Measurements from ENCODE around the gene MICALL2.

MICALL2 gene

DNA sequence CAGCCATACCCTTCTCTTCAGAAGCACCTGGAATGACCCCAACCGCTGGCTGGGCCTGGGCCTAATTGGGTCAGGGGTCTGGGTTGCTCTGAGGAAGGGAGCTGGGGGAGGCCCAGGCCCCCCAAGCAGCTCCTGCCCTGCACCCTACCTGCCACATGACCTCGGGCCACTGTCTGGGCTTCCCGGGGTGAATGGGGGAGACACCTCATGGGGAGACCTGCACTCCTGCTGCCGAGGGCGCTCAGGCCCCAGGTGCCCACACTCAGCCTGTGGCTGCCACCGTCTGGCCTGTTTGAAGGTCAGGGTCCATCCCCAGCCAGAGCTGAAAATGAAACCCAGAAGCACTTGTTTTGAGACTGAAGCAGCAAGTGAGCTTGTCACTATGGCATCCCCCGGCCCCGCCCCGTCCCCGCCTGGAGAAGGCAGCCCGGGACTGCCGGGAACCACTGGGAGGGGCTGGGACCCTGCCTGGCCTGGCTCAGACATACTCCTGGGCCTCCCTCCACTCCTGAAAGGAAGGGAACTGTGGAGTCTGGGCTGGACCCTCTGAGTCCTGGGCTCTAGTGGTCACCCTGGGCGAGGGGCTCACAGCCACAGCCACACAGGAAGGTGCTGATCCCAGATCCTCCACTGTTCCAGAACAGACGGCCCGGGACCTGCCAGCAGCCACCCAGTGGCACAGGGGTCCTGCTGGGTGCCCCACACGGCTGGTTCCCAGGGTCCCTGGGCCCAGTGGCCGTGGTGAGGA, 7.4 kb upstream of the MICALL2 start:
- no peak for DNase-seq

DNA sequence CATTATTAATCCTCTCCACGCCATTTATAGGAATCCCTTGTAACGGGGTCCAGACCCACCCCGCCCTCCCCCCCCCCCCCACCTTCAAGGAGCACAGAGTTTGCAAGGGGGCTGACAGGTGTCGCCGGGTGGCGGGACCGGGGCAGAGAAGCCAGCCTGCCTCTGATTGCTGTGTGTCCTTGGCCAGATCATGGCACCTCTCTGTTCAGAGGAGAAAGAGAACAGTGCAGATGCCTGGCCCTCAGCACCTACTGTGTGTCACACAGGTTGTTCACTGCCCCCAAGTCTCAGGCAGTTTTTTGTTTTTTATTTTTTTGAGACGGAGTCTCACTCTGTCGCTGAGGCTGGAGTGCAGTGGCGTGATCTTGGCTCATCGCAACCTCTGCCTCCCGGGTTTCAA, 5.4 kb upstream of the MICALL2 start:
- no peak for DNase-seq

DNA sequence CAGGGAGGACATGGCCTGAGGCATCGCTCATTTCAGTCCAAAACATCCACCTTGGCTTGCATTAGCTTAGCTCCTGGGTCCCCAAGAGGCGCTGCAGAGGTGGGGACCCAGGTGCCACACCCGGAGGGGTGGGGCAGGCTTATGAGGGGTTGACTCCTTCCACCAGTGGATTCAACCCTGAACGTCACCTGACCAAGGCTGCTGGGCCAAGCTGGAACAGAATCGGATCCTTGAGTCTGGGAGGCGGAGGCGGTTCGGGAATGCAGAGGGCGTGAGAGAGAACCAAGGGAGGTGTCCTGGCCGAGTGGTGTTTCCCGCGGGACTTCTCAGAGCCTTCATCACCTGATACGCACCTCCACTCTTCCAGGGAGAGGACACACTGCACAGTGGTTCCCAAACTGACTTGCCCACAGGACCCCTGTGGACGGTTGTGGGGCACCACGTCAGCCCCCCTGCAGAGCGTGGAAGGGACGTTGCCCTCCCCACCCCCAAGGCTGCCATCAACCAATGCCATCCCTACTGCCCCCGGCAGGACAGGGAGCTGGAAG, 4.5 kb upstream of the MICALL2 start:
- DNase-seq, result no peak

DNA sequence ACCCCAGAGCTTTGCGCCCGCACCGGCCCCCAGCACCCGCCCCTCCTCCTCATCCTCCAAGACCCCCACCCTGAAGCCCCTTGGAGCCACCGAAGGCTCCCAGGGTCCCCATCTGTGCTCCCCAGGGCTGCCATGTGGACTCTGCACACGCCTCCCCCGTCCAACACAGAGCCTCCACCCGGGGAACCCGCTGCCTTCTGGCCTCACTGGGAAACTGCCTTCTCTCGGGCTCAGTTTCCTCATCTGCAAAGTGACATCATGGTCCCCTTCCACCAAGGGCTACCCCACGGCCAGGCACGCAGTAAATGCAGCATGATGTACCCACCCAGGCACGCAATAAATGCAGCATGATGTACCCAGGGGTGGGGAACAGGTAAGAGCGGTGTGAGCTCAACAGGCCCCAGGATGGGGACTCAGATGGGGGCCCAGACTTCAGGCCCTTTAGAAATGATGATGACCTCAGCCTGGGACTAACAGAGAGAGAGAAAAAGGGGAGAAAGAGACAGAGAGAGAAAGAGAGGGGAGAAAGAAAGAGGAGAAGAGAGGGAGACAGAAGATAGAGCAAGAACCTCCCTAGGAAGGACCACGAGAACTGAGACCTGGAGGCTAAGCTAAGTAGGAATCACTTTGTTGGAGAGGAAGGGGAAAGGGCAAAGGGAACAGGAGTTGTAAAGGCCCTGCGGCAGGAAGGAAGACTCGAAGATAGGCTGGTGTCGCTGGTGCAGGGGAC, 2.5 kb upstream of the MICALL2 start:
- no peak for DNase-seq

DNA sequence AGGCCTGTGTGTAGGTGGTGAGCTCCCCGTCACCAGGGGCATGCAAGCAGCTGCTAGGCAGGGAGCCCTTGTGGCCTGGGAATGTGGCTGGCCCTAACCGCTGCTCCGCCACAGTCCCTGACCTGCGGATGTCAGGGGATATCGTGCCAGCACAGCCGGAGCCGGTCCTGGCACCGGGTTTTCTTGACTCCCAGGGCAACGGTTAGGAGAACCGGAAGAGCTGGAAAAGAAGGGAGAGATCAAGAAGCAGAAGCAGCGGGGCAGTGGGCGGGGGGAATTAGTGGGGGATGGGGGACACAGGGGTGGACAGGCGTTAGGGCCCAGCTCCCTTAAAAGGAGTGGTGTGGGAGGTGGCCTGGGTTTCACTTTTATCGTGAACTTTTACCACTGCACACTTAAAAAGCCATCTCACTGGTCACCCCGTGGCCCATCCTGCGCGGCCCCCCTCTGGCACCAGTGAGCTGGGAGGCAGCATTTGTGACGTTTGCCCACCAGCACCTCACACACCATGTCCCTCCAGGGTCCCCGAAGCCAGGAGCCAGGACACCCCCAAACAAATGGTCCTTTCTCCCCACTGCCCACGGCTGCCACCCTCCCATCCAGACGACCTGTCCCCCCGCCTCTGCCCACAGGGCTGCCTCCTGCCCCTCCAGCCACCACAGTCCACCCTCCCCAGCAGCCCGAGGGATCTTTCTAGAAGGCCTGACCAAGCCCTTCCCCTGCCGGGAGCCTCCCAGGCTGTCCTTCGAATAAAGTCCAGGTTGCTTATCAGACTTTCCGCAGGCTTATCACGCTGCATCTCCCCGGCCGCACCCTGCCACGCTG, 1.8 kb upstream of the MICALL2 start:
- DNase-seq, result no peak

DNA sequence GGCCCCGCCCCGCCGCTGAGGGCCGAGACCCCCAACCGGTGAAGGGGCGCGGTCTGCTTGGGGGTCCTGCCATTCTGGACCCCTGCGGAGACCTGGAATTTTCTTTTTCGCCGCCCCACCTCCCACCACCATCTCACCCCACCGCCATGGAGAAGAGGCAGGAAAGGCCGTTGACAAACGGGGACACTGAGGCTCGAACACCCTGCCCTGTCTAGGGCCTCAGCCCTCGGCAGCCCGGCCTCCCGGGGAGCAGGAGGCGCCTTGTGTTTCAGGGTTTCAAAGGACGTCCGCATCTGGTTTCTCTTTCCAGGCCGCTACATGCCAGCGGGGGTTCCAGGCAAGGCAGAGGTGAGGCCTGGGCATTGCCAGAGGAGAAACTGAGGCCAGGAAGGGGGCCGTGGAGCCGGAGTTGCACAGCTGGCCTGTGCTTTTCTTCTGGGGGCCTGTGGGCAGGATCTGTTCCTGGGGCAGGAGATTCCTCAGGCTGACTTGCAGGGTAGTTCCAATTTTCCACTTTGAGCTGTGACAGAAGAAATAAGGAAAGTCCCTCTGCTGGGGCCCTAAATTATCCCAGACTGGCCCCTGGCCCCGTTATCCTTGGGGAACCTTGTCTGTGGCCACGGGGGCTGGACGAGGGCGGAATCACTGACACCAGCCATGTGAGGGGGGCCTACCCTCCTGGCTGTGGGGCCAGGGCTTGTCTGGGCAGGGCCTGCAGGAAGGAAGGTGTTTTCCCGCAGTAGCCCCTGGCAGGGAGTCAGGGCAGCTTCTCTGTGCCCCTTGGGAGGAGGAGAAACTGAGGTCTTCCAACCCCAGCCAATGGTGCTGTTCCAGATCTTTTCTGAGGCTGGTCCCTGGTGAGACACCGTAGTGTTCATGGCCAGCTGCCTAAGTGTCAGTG, 900 bp upstream of the MICALL2 start:
- DNase-seq, result no peak

DNA sequence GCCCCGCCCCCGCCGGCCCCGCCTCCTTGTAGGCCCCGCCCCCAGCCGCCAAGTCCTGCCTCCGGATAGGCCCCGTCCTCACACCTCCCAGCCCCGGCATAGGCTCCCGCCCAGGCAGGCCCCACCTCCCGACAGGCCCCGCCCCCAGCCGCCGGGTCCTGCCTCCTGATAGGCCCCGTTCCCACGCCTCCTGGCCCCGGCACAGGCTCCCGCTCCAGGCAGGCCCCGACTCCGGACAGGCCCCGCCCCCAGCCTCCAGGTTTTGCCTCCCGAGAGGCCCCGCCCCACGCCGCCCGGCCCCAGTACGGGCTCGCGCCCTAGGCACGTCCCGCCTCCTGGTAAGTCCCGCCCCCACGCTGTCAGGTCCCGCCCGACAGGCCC, 232 bp upstream of the MICALL2 start:
- DNase-seq, result peak; percentile 91 to 98

DNA sequence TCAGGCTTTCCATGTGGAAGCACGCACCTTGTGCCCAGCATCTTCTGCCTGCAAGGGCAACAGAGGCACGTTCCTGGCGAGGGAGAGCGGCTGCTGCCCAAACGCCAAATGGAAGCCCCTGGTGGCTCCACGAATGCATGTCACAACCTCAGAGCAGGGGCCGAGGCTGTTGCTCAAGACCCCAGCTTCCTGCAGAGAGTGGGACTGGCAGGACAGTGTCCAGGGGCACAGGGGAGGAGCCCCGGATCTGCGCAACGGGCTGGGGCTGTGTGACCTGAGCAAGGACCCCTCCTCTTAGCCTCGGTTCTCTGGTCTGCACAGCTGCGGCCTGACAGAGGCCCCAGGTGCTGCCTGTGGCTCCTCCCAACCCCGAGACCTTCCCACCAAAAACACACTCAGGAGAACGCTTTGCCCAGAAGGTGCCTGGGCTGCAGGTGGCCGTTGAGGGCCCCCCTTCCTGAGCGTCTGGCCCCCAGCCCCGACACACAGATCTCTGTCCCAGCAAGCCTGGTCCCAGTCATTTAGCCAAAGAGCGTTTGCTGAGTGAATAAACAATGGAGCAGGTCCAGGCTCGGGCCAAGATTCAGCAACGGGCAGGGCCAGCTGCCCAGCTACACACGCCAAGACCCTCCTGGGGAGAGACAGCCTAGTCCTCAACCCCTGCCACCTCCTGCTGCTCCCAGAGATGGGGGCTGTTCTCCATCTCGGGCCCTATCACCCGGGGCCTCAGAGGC, 1.2 kb downstream of the MICALL2 start:
- no peak for DNase-seq

DNA sequence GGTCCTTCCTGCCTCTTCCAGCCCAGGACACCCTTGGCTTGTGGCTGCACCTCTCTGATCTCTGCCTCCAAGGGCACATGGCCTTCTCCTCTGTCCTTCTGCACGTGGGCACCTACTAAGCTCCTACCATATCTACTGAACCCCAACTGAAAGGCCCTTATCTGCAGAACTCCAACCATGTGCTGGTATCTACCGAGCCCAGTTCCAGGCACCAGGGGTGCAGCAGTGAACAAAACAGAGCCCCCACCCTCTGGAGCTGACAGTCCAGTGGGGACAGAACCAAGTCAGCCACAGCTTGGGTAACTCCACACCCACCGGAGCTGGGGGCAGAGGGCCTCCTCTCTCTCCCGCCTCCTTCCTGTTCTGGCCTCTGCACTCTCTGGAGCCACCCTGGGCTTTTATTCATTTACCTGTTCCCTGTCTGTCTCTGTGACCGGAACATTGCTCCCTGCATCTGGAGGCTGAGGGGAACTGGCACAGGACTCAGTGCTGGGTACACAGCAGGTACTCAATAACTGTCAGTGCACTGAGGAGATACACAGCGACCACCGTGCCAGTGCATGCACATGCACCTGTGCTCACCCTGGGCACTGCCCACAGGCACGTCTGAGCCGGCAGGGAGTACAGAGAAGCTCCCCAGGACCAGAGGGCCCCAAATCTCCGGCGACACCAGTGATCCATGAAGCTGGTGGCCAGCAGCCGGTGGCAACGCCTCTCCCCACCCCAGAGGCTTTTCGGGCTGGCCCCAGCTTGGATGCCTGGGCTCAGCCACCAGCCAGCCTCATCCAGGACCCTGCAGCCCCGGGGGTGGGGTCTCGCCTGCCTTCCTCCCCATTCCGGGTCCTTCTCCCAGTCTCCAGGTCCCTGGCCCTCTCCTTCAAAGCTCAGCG, 2.0 kb downstream of the MICALL2 start:
- DNase-seq, result no peak

DNA sequence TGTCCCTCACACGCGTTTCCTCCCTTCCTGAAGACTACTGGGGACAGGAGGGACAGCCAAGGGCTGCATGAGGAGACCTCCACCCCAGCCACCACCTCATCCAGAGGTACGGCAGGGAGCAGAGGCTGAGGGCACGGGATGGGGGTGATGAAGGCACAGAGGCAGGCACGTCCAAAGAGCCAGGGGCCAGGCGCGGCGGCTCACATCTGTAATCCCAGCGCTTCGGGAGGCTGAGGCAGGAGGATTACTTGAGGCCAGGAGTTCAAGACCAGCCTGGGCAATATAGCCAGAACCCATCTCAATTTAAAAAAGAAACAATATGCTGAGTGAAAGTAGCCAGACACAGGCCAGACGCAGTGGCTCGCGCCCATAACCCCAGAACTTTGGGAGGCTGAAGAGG, 3.3 kb downstream of the MICALL2 start:
- DNase-seq, result no peak

DNA sequence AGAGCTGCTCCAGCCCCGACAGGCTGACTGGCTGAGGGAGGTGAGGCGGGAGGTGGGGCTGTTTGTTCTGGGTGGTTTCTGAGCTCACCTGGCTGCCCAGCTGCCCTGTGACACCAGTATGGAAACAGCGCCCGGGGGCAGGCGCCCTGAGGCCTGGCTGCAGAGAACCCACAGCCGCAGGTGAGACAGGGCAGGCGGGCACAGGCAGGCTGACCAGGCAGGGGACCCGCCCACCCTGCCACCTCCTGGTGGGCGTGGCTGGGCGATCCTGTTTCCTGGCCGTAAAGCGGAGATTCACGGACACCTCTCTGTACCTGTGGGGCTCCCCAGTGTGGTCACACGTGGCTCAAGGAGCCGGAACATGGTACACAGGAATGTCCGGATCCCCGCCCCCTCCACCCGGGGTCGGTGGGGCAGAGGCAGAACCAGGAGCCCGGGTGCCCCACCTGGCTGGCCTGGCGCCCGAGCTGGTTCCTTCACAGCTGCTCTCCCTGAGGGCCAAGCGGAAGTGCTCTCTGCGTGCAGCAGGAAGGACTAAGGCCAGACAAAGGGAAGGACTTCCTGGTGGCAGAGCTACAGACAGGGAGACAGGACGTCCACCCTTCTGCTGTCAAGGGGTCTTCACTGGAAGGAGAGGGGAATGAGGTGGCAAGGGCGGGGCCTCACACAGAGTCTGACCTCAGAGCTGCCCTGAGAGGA, 3.9 kb downstream of the MICALL2 start:
- DNase-seq, result no peak

DNA sequence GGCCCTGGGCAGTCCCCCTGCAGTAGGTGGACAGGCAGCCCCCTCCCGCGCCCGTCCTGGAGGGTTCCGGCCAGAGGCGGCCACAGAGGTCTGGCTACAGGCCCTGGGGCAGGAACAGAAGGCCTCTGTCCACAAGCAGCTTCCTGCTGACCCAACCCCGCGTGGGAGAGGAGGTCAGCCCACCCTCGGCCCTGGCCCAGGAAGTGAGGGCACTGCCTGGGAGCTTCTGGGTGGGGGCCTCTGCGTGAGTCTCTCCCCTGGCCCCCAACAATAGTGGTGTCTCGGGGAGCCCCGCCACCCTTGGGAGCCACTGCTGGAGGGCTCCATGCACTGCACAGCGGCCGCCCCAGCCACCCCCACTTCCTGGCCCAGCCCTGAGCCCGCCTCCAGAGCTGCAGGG, 4.7 kb downstream of the MICALL2 start:
- no peak for DNase-seq

DNA sequence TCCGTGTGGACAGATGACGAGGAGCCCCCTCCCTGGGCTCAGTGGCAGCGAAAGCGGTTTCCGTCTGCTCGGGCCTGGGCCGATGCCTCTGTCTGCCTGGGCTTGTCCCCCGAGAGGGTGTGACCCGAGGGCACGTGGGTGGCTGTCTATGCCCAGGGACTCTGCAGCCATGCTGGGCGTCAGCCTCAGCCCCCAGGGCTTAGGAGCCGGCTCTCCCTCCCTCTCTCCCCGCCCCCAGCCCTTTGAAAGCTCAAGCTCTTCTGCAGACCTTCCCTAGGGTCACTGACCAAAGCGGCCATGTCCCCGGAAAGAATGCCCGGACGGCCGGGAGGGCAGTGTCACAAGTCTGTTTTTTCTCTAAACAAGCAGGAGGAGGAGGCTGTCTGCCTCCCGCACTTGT, 7.1 kb downstream of the MICALL2 start:
- no peak for DNase-seq

DNA sequence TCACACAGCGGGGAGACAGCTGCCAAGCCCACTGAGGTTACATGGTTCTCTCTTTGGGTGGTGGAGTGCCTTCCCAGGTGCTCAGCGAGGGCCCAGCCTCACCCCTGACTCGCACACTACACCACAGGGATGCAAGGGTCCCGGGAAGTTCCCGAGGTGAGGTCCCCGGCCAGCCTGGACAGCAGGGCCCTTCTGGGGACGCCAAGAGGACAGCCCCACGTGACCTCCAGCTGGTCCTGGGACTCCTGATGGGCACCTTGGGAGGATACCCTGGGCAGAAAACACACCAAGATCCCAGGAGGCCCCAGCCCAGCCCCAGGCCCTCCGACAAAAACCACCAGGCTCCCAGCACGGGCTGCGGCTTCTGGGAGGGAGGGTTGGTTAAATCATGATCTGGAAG, 8.3 kb downstream of the MICALL2 start:
- no peak for DNase-seq

DNA sequence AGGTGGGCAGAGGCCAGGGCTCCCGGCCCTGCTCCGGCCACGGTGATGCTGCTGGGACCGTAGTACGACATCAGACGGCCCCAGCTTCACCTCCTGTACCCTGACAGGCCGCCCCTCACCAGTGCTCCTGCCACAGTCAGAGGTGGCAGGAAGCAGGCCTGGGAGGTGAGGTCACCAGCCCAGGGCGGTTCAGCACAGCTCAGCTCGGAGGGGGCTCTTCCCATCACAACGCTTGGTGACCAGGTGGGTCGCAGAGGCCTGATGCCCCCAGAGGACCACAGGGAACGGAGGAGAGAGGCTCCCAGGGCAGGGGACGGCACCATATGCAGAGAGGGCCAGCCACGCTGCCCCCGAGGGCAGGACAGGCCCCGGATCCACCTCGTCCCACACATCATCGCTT, 8.8 kb downstream of the MICALL2 start:
- DNase-seq, result no peak

DNA sequence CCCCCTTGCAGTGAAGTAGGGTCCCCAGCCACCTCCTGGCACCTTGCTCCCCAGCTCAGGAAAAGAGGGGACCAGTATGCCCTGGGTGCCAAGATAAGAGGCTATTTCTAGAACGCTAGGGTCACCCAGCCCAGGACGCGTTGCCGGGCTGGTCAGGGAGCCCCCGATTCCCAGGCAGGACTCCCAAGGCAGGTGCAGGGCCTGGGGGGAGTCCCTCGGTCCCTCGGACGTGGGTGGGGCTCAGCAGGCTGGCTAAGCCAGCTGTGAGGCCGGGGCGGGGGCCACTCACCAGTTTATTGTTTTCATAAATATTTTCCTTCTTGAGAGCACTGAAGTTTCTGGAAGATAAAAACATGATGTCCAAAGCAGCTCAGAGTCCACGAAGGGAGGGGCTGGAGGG, 9.3 kb downstream of the MICALL2 start:
- DNase-seq, result no peak

DNA sequence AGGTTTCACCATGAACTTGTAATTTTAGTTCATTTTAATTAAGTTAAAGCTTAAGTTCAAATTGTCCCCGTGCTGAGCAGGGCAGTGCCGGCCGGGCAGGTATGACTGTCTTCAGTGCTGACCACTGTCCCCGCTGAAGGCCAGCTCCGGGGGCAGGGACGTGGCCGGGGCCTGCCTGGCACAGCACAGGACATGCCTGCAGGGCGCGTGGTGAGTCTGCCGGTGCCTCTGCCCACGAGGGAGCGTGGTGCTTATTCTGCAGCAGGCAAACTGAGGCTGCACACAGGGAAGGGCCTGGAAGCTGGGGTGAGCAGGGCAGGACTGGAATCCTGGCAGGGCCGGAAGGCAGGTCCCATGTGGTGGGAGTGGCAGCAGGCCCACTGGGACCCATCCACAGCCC, 9.8 kb downstream of the MICALL2 start:
- no peak for DNase-seq

DNA sequence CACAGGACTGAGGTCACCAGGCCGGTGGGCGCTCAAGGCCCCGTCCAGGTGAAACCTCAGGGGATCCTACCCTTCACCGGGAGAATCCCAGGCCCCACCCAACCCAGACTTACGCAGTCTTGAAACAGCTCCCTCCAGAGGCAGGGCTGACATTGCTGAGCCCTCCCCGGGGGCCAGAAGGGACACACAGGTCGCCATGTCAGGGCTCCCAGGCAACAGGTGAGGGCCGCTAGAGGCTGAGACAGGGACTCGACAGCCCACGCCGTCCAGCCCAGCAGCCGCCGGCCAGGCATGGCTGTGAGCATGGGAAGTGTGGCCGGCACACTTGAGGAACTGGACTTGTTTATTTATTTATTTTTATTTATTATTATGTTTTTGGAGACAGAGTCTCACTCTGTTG, 10.3 kb downstream of the MICALL2 start:
- no peak for DNase-seq

DNA sequence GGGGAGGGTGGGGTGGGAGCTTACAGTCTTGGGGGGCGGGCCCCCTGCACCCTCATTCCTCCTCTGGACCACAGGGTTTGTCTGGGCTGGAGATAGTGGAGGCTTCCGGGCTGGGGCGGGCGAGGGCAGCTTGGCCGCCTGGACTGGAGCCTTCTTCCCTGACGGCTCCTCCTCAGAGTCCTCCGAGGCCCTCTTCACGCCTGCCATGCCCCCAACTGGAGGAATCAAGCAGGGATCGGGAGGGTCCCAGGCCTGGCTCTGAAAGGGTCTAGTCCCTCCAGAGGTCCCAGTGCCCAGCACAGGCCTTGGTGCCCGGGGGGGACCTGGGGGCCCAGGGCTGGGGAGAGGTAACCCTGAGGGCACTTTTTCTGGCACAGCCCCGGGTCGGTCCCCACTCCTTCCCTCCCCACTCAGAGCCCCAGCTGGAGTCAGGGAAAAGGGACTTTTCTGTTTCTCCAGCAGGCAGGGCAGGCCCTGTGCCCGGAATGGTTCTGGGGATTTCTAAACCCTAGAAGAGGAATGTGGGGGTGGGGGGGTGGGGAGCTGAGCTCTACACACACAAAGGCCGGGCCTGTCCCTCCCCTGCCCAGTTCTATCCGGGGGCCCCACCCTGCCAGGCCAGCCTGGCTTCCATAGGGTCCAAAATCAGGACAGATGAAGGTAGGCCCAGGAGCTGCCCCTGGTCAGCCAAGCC, 11.6 kb downstream of the MICALL2 start:
- DNase-seq, result no peak
